HepG2 (cell line): ENCODE measurements around the gene TAF4B. TPM values are rescaled to one million over a fixed set of nuclear protein-coding genes. Genes with fewer than 3 reads are reported as not detected.

Experiments
- ATAC-seq: fragments of 200-7000 bp; cut with Tn5 transposase; 3 replicates; pipeline ENCODE4 v1.9.1; 2020; ENCODE audit warnings: mild to moderate bottlenecking, moderate library complexity
- BruUV-seq: library from RNA; stranded (reverse); fragments of 400-500 nt; replicated peaks from 2 replicates; lab custom pipeline; 2021; lab: Mats Ljungman, UMichigan
- CTCF ChIA-PET: fragments of 300-600 bp; formaldehyde crosslinking; extraction: SDS; loops from one replicate; lab custom pipeline; 2021; ENCODE audit warnings: low total read pairs, inconsistent platforms, low intra/inter-chr PET ratio; lab: Yijun Ruan, JAX
- POLR2A ChIA-PET: fragments of 350-600 bp; sonication (Branson Sonifier 250); formaldehyde crosslinking; loops from one replicate; lab custom pipeline; 2020; ENCODE audit warnings: antibody characterized with exemption, inconsistent platforms; lab: Yijun Ruan, JAX
- DNase-seq: peaks from one replicate; pipeline ENCODE4 v3.0.0-alpha.2; 2015; ENCODE audit warnings: low spot score
- FAIRE-seq: peaks from 3 replicates; lab custom pipeline; 2011; peaks lifted over from hg19 to GRCh38; lab: Jason Lieb, UNC
- H2AFZ ChIP-seq: one replicate; pipeline ENCODE4 v1.6.1; 2011; ENCODE audit warnings: low read length, inconsistent platforms
- H3K27ac ChIP-seq: fragments of 300-600 bp; 3 replicates; pipeline ENCODE4 v1.8.0; 2011; ENCODE audit warnings: mixed run types, mild to moderate bottlenecking, mixed read lengths, low read length, inconsistent platforms; ENCODE audit not compliant: insufficient read depth; ENCODE audit errors: extremely low read length
- H3K27me3 ChIP-seq, 2 experiments: fragments of 200-600 bp in 1 of 2; 2 replicates in 1 of 2; 3 replicates in 1 of 2; pipeline versions ENCODE4 v1.6.0 to v1.8.0; 2011; ENCODE audit warnings: low read length in 2 of 2, mild to moderate bottlenecking in 2 of 2, moderate library complexity in 2 of 2, inconsistent platforms in 1 of 2; ENCODE audit not compliant: insufficient read depth in 2 of 2, control insufficient read depth in 1 of 2
- H3K36me3 ChIP-seq, 2 experiments: fragments of 200-600 bp in 1 of 2; replicated peaks in 1 of 2; 2 replicates in 1 of 2; 3 replicates in 1 of 2; pipeline versions ENCODE4 v1.5.1 to v1.8.0; 2011; ENCODE audit warnings: low read length in 2 of 2, inconsistent platforms in 1 of 2; ENCODE audit not compliant: insufficient read depth in 2 of 2, control insufficient read depth in 1 of 2
- H3K4me1 ChIP-seq: 2 replicates; pipeline ENCODE4 v1.5.1; 2012; ENCODE audit warnings: low read length, inconsistent platforms; ENCODE audit not compliant: insufficient read depth
- H3K4me2 ChIP-seq: 2 replicates; pipeline ENCODE4 v1.6.0; 2011; ENCODE audit warnings: low read depth, low read length, inconsistent platforms
- H3K4me3 ChIP-seq, 3 experiments: fragments of 200-600 bp in 1 of 3; sonication (generic), shearing (Covaris generic) in 1 of 3; replicated peaks in 1 of 3; 2 replicates each; pipeline ENCODE4 v1.5.1; 2011 to 2016; ENCODE audit warnings: low read length in 3 of 3, inconsistent platforms in 2 of 3, low read depth in 2 of 3, mild to moderate bottlenecking in 2 of 3, control low read depth in 1 of 3, mixed read lengths in 1 of 3; ENCODE audit not compliant: insufficient read depth in 1 of 3
- H3K79me2 ChIP-seq: one replicate; pipeline ENCODE4 v1.6.1; 2011; ENCODE audit warnings: low read length, inconsistent platforms; ENCODE audit not compliant: insufficient read depth
- H3K9ac ChIP-seq: 2 replicates; pipeline ENCODE4 v1.6.0; 2011; ENCODE audit warnings: mild to moderate bottlenecking, low read depth, low read length, inconsistent platforms; ENCODE audit not compliant: insufficient read depth
- H3K9me3 ChIP-seq: 2 replicates; pipeline ENCODE4 v1.5.1; 2012; ENCODE audit warnings: mild to moderate bottlenecking, low read length
- H4K20me1 ChIP-seq: 2 replicates; pipeline ENCODE4 v1.6.0; 2011; ENCODE audit warnings: inconsistent platforms, mild to moderate bottlenecking, low read length, moderate library complexity; ENCODE audit not compliant: insufficient read depth
- ARNT ChIP-seq: fragments of 450-650 bp; IDR thresholded peaks from 2 replicates; pipeline ENCODE4 v1.6.1; 2017
- MEF2D ChIP-seq: sonication (generic); formaldehyde crosslinking; IDR thresholded peaks from 2 replicates; pipeline ENCODE4 v1.5.1; 2020; ENCODE audit warnings: mild to moderate bottlenecking, missing genetic modification reagents
- TCF12 ChIP-seq, 2 experiments: fragments of 450-650 bp in 1 of 2; sonication (generic) in 1 of 2; formaldehyde crosslinking in 1 of 2; IDR thresholded peaks; 2 replicates each; pipeline versions ENCODE4 v1.6.1 to v1.8.0; 2017 to 2022; ENCODE audit warnings: antibody characterized with exemption in 1 of 2, mild to moderate bottlenecking in 1 of 2, missing genetic modification reagents in 1 of 2, moderate library complexity in 1 of 2
- ZBTB8A ChIP-seq: sonication (generic); formaldehyde crosslinking; IDR thresholded peaks from 2 replicates; pipeline ENCODE4 v1.4.0; 2020; ENCODE audit warnings: mild to moderate bottlenecking, low read depth, missing genetic modification reagents, borderline replicate concordance
- ZKSCAN5 ChIP-seq: sonication (generic); formaldehyde crosslinking; IDR thresholded peaks from 2 replicates; pipeline ENCODE4 v1.5.1; 2020; ENCODE audit warnings: mild to moderate bottlenecking, missing genetic modification reagents
- ZNF121 ChIP-seq: sonication (generic); formaldehyde crosslinking; IDR thresholded peaks from 2 replicates; pipeline ENCODE4 v1.5.0; 2020; ENCODE audit warnings: mild to moderate bottlenecking, missing genetic modification reagents
- ZNF230 ChIP-seq: sonication (generic); formaldehyde crosslinking; IDR thresholded peaks from 2 replicates; pipeline ENCODE4 v1.4.0; 2020; ENCODE audit warnings: mild to moderate bottlenecking, missing genetic modification reagents
- ZNF430 ChIP-seq: sonication (generic); formaldehyde crosslinking; IDR thresholded peaks from 2 replicates; pipeline ENCODE4 v1.9.0; 2021; ENCODE audit warnings: mild to moderate bottlenecking, missing genetic modification reagents
- WGBS: methylation state at CpG from one replicate; pipeline ENCODE4 v1.1.6; 2017; ENCODE audit warnings: low lambda C conversion rate; 5-methylcytosine and 5-hydroxymethylcytosine counted together
- in situ Hi-C: cut with HindIII; loops from 2 replicates; pipeline ENCODE4 v1.10.0; 2017; ENCODE audit warnings: low pct_unique_long_range_greater_than_20kb; ENCODE audit not compliant: extremely low pct_ligation_motif_present
- intact Hi-C: fragments of 100-400 bp; cut with micrococcal nuclease; formaldehyde crosslinking; loops from one replicate; pipeline ENCODE4 v1.10.0; 2022; ENCODE audit not compliant: unreplicated experiment
- polyA plus RNA-seq, 8 experiments: library from polyadenylated mRNA; depleted of rRNA in 3 of 8; stranded (reverse) in 7 of 8; unstranded in 1 of 8; fragments of >200 nt; fragmentation: Illumina TruSeq in 4 of 8; extraction: Trizol in 4 of 8; gene quantifications; 2 replicates each; pipeline versions ENCODE4 v1.2.1 to v1.2.3, GENCODE V29; 2011 to 2016; ENCODE audit warnings: low read depth in 4 of 8, missing spikeins in 1 of 8, mixed read lengths in 1 of 8; ENCODE audit not compliant: insufficient read depth in 1 of 8
- total RNA-seq, 5 experiments: library from RNA; depleted of rRNA; stranded (reverse); fragments of >200 nt; fragmentation: Illumina TruSeq; extraction: Trizol; gene quantifications; 2 replicates each; pipeline ENCODE4 v1.2.3, GENCODE V29; 2016; ENCODE audit warnings: low read depth in 1 of 5
- TF ChIP-seq, protein P1 (sequence below): IDR thresholded peaks from 2 replicates; pipeline ENCODE4 v1.6.1; 2016; ENCODE audit warnings: low read depth, missing genetic modification reagents, missing compliant biosample characterization
- TF ChIP-seq, protein P2 (sequence below): IDR thresholded peaks from 2 replicates; pipeline ENCODE4 v1.6.1; 2016; ENCODE audit warnings: low read depth
- TF ChIP-seq, protein P3 (sequence below): sonication (generic); formaldehyde crosslinking; IDR thresholded peaks from 2 replicates; pipeline ENCODE4 v1.4.0; 2020; ENCODE audit warnings: mild to moderate bottlenecking, missing genetic modification reagents

The TAF4B gene
- total and polyA plus RNA-seq, 2 of the 13 experiments (the other 11 are each of a cell fraction or from before 2014, with no cell fraction given): 2.2 to 3.8 TPM

DNA sequence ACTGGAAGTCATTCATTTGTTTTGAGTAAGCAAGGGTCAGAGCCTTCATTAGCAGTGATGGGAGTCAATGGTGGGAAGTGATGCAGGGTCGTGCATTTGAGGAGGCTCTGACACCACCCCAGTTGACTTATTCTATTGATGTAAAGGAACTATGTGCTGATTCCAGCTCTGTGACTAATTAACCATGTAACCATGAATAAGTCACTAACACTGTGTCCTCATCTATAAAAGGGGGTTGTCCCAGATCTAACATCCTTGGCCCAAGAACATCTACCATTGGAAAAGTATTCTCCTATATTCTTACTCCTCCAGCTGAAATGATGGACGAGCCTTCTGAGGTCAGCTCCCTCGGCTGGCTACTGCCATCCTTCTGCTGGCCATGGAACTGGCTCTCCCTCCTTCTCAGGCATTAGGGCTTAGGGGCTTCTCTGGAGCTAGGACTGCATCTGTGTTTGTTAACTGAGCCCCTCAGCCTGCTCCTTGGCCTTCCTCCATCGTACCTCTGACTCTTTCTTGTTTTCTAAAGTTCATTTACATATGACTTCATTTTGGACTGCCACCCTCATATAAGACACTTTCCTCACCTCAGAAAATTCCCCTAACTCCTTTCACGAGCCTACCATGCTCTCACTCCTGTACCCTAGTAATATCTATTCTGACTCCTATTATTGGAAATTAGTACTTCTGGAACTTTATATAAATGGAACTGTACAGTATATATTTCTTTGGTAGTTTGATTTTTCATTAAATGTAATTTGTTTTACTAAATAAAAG lies 206.6 kb downstream of the TAF4B start (continued):
- TF ChIP-seq ZNF430 (CRISPR knock-in tag) (no peak), MEF2D (CRISPR knock-in tag) (no peak)
- TF ChIP-seq, protein P1, sequence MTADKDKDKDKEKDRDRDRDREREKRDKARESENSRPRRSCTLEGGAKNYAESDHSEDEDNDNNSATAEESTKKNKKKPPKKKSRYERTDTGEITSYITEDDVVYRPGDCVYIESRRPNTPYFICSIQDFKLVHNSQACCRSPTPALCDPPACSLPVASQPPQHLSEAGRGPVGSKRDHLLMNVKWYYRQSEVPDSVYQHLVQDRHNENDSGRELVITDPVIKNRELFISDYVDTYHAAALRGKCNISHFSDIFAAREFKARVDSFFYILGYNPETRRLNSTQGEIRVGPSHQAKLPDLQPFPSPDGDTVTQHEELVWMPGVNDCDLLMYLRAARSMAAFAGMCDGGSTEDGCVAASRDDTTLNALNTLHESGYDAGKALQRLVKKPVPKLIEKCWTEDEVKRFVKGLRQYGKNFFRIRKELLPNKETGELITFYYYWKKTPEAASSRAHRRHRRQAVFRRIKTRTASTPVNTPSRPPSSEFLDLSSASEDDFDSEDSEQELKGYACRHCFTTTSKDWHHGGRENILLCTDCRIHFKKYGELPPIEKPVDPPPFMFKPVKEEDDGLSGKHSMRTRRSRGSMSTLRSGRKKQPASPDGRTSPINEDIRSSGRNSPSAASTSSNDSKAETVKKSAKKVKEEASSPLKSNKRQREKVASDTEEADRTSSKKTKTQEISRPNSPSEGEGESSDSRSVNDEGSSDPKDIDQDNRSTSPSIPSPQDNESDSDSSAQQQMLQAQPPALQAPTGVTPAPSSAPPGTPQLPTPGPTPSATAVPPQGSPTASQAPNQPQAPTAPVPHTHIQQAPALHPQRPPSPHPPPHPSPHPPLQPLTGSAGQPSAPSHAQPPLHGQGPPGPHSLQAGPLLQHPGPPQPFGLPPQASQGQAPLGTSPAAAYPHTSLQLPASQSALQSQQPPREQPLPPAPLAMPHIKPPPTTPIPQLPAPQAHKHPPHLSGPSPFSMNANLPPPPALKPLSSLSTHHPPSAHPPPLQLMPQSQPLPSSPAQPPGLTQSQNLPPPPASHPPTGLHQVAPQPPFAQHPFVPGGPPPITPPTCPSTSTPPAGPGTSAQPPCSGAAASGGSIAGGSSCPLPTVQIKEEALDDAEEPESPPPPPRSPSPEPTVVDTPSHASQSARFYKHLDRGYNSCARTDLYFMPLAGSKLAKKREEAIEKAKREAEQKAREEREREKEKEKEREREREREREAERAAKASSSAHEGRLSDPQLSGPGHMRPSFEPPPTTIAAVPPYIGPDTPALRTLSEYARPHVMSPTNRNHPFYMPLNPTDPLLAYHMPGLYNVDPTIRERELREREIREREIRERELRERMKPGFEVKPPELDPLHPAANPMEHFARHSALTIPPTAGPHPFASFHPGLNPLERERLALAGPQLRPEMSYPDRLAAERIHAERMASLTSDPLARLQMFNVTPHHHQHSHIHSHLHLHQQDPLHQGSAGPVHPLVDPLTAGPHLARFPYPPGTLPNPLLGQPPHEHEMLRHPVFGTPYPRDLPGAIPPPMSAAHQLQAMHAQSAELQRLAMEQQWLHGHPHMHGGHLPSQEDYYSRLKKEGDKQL: no peak

DNA sequence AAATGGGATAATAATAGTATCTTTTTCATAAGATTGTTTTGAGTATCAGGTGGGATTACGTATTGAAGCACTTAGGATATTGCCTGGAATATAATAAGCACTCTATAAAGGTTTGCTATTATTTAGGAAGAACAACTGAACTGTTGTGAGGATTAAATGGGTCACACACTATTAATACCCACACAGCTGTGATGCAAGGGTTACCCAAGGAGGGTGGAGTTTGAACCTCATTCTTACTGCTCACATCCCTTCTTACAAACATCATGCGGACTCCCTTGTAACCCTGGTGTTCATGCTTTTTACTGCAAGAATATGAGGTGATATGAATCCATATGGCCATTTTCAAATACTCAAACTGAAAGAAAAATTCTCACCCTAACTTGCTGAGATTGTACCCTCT lies 208.6 kb downstream of the TAF4B start:
- H3K4me3 ChIP-seq: no peak overlapping the region
- H3K27ac ChIP-seq: no peak overlapping the region
- FAIRE-seq (no peak), ATAC-seq (no peak), DNase-seq (no peak)
- POLR2A ChIA-PET: no interaction called here
- BruUV-seq: no TSS peak
- CTCF ChIA-PET: no interaction called here
- no peak overlapping the region for H3K9ac ChIP-seq
- H3K27me3 ChIP-seq: peaks cover 0 to 22% of the 10 kb centered on the region in 2 experiments; a peak in 2 of 5 replicates
- 4% methylated on average over 2 of the region's 2 CpGs for WGBS
- H3K4me1 ChIP-seq: peaks cover 9% of the 10 kb centered on the region
- no peak overlapping the region for H2AFZ ChIP-seq
- H3K79me2 ChIP-seq: no peaks in the 10 kb centered on the region
- in situ Hi-C loops: loop anchor here (25.0 kb wide), 1 partner anchor 102 kb away; the partner anchor contains the start of gene KCTD1
- H3K36me3 ChIP-seq: no peaks in the 10 kb centered on the region
- intact Hi-C loops: no loop called here
- H4K20me1 ChIP-seq: no peaks in the 10 kb centered on the region
- H3K4me2 ChIP-seq: no peak overlapping the region
- no peaks in the 10 kb centered on the region for H3K9me3 ChIP-seq
- TF ChIP-seq, protein P2, sequence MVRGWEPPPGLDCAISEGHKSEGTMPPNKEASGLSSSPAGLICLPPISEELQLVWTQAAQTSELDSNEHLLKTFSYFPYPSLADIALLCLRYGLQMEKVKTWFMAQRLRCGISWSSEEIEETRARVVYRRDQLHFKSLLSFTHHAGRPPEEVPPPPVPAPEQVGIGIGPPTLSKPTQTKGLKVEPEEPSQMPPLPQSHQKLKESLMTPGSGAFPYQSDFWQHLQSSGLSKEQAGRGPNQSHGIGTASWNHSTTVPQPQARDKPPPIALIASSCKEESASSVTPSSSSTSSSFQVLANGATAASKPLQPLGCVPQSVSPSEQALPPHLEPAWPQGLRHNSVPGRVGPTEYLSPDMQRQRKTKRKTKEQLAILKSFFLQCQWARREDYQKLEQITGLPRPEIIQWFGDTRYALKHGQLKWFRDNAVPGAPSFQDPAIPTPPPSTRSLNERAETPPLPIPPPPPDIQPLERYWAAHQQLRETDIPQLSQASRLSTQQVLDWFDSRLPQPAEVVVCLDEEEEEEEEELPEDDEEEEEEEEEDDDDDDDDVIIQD (CRISPR knock-in tag): no peak
- TF ChIP-seq ZNF121 (CRISPR knock-in tag): no peak
- TF ChIP-seq ARNT: no peak
- TF ChIP-seq ZBTB8A: no peak
- TF ChIP-seq TCF12 (IDR thresholded peaks at IDR 0.05): no peak
- TF ChIP-seq TCF12 (CRISPR knock-in tag; IDR thresholded peaks at IDR 0.05): no peak
- TF ChIP-seq, protein P3, sequence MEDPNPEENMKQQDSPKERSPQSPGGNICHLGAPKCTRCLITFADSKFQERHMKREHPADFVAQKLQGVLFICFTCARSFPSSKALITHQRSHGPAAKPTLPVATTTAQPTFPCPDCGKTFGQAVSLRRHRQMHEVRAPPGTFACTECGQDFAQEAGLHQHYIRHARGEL (CRISPR knock-in tag): no peak
- no peak for TF ChIP-seq ZKSCAN5
- no peak for TF ChIP-seq ZNF230 (CRISPR knock-in tag)
